ENCODE data around the gene PKN3. TPM values are rescaled to one million over a fixed set of nuclear protein-coding genes. Genes with fewer than 3 reads are reported as not detected.

Gene PKN3
- total and polyA plus RNA-seq, 9 of the 15 experiments (the other 6 are each of a cell fraction or from before 2014, with no cell fraction given) = 0.82 to 49.2 (median 19.7) TPM

- TF ChIP-seq STAT6 (CRISPR knock-in tag; IDR thresholded peaks at IDR 0.05) (peak; percentile 73; the same call in 1 of the 2 replicates), NFRKB (IDR thresholded peaks at IDR 0.05; ENCODE audit: low read depth) (no peak), GABPB2 (CRISPR knock-in tag; conservative IDR thresholded peaks at IDR 0.05) (no peak), TAF1 (IDR thresholded peaks at IDR 0.05; ENCODE audit: control insufficient read depth, extremely low read depth, insufficient read depth, low read length, severe bottlenecking) (peak; percentile 54), PHF8 (IDR thresholded peaks at IDR 0.05; ENCODE audit: borderline replicate concordance, low read length) (peak; percentile 73; the same call in 1 of the 2 replicates), SUPT5H (IDR thresholded peaks at IDR 0.05) (peak; percentile 57), E2F1 (CRISPR knock-in tag; IDR thresholded peaks at IDR 0.05) (peak; percentile 82; the same call in 1 of the 2 replicates), KAT2B (IDR thresholded peaks at IDR 0.05; ENCODE audit: low read depth, low read length) (peak; percentile 20), NFIC (IDR thresholded peaks at IDR 0.05) (peak; percentile 35), U2AF1 (optimal IDR thresholded peaks at IDR 0.05; ENCODE audit: low read depth, low read length) (peak; percentile 94), KDM2B (CRISPR knock-in tag; IDR thresholded peaks at IDR 0.05) (peak; percentile 4; the same call in 1 of the 2 replicates), TCF7L2 (IDR thresholded peaks at IDR 0.05; ENCODE audit: low read depth, low read length) (no peak), TARDBP (IDR thresholded peaks at IDR 0.05) (peak; percentile 93), MTA3 (IDR thresholded peaks at IDR 0.05; ENCODE audit: borderline replicate concordance) (peak; percentile 86), XRCC5 (IDR thresholded peaks at IDR 0.05; ENCODE audit: low read depth, low read length) (0 out of 2 replicates have a peak, but pooled peaks have one; percentile 48), RERE (CRISPR knock-in tag; IDR thresholded peaks at IDR 0.05; ENCODE audit: borderline replicate concordance) (no peak)
- TF ChIP-seq, protein P1, sequence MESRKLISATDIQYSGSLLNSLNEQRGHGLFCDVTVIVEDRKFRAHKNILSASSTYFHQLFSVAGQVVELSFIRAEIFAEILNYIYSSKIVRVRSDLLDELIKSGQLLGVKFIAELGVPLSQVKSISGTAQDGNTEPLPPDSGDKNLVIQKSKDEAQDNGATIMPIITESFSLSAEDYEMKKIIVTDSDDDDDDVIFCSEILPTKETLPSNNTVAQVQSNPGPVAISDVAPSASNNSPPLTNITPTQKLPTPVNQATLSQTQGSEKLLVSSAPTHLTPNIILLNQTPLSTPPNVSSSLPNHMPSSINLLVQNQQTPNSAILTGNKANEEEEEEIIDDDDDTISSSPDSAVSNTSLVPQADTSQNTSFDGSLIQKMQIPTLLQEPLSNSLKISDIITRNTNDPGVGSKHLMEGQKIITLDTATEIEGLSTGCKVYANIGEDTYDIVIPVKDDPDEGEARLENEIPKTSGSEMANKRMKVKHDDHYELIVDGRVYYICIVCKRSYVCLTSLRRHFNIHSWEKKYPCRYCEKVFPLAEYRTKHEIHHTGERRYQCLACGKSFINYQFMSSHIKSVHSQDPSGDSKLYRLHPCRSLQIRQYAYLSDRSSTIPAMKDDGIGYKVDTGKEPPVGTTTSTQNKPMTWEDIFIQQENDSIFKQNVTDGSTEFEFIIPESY (CRISPR knock-in tag; IDR thresholded peaks at IDR 0.05) = peak; percentile 63; the same call in 1 of the 2 replicates
Measured at GRCh38 chr9:128702445-128702948, at the start of gene PKN3 (continued).

Measured in K562 (cell line).